Measurements from ENCODE around the gene KCNQ1OT1.

Gene KCNQ1OT1

DNA sequence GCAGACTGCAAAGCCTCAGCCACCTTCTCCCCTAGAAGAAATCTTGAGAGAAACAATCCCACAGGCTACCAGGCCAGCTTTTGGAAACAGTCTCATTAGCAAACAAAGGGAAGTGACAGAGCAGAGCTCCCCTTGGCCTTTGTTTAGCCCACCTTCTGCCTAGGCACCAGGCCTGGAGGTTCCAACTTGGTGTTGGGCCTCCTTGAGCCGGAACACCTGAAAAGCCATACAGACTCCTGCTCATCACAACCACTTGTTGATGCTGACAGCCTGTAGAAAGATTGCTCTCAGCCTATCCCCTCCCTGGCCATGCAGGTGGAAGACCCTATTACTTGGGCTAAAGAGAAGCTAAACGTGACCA, 26.6 kb downstream of the KCNQ1OT1 start:
- TF ChIP-seq, protein P1, sequence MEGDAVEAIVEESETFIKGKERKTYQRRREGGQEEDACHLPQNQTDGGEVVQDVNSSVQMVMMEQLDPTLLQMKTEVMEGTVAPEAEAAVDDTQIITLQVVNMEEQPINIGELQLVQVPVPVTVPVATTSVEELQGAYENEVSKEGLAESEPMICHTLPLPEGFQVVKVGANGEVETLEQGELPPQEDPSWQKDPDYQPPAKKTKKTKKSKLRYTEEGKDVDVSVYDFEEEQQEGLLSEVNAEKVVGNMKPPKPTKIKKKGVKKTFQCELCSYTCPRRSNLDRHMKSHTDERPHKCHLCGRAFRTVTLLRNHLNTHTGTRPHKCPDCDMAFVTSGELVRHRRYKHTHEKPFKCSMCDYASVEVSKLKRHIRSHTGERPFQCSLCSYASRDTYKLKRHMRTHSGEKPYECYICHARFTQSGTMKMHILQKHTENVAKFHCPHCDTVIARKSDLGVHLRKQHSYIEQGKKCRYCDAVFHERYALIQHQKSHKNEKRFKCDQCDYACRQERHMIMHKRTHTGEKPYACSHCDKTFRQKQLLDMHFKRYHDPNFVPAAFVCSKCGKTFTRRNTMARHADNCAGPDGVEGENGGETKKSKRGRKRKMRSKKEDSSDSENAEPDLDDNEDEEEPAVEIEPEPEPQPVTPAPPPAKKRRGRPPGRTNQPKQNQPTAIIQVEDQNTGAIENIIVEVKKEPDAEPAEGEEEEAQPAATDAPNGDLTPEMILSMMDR (IDR thresholded peaks at IDR 0.05; ENCODE audit: low read depth, low read length) = no peak
- no peak for DNase-seq (ENCODE audit: extremely low read depth, low read depth)

DNA sequence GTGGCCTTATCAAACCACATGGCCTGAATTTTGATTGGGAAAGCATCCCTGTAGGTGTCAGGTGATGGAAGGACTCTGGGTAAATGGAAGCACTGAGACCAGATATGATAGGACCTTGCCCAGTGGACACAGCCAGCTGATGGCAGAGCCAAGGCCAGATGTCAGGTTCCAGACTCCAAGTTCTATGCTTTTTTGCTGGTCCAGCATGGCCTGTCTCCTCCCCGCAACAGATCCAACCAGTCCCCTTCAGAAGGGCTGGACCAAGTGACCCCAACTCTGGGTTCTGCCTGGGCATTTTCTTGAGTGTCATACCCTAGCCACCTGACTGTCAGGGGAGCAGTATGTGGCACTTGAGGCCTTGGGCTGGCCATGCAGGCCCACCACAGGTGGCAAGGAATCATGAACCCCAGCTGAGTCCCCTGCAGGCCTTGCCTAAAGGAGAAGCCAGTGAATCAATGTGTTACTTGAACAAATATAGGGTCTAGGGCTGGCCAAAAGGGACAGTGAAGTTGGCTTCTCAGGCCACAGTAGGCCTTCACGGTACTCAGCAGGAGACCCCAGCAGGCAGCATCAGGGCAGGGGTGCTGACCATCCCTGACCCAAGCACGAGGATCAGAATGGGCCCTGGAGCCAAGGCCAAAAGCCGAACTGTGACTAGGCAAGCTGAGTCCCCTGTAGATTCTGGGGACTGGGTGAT, 27.1 kb downstream of the KCNQ1OT1 start:
- TF ChIP-seq, protein P1 (IDR thresholded peaks at IDR 0.05; ENCODE audit: low read depth, low read length) = no peak
- no peak for DNase-seq (ENCODE audit: extremely low read depth, low read depth)

DNA sequence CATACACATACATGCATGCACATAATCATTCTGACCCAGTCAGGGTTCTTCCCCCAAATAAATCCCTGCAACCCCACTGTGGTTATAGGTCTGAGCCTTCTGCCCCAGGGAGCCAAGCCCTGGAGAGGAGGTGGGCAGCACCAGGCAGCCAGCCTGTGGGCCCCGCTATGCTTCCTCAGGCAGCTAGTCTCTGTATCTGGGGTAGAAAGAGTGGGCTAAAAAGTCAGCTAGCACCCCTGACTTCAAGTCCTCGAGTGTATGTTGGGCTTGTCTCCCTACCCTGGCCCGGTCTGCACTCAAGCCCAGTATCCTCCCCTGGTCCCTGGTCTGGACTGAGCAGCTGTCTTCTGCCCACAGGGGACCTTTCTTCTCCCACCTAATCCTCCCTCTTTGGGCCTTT, 28.0 kb downstream of the KCNQ1OT1 start:
- DNase-seq (ENCODE audit: extremely low read depth, low read depth) = no peak

DNA sequence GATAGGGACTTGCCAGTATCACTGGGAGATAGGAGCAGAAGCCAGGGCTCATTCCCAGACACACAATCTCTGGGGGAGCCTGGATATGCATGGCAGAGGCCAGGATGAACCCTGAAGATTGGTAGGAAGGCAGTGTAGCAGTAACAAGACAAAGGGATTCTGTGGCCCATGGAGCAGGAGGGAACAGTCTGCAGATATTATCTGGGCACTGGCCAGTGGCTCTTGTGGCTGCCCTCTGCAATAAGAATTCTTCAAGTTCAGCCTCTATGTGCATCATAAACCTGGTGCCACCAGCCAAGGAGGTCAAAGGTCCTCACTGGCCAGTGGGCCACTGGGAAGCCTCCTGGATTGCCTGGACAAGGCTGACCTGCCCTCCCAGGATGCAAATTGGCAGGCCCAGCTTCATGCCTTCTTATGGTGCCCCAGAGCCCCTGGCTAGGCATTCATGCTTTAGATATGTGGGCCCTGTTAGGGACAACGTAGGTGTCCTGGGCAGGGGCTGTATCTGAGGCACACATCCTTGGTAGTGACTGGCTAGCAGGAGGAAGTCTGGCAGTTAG, 29.2 kb downstream of the KCNQ1OT1 start:
- no peak for DNase-seq (ENCODE audit: extremely low read depth, low read depth)

More for the DNA sequence above, 28.0 kb downstream of the KCNQ1OT1 start:
- TF ChIP-seq, protein P1 (IDR thresholded peaks at IDR 0.05; ENCODE audit: low read depth, low read length) = no peak

DNA sequence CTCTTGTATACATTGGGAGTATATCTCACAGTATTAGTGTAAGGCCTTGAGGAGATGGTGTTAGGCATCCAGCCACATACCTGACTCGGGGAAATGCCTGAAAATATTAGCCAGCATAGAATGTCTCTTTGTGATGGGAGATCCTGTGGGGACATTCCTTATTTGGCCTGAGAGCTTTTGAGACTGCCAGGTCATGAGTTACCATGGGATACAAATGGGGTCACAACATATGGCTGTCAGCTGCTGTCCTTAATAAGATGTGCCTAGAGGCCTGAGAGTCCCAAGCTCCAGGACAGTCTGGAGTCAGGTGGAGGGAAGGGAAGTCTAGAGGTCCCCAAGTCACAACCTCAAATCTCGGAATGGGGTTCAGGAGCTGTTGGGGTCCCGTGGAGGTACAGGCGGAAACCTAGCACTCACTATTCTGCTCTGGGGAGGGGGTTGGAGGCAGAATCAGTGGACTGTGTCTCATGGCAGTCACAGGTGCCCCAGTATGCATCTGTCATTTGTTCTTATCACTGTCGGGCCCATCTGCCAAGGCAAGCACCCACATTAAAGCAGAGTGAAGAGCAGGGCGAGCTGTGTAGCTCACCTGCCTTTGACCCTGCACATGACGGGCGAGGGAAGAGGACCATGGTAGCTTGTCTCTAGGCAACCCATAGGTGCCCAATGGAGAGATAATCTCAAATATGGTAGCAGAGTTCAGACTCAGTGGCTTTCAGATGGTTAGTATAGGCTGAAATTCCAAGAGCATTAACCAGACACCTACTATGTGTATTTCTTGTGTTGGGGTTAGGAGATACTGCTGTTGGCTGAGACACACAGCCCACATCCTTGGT, 29.9 kb downstream of the KCNQ1OT1 start:
- DNase-seq (ENCODE audit: extremely low read depth, low read depth) = no peak
- TF ChIP-seq, protein P1 (IDR thresholded peaks at IDR 0.05; ENCODE audit: low read depth, low read length) = no peak

More for the DNA sequence above, 29.2 kb downstream of the KCNQ1OT1 start:
- TF ChIP-seq, protein P1 (IDR thresholded peaks at IDR 0.05; ENCODE audit: low read depth, low read length) = no peak

DNA sequence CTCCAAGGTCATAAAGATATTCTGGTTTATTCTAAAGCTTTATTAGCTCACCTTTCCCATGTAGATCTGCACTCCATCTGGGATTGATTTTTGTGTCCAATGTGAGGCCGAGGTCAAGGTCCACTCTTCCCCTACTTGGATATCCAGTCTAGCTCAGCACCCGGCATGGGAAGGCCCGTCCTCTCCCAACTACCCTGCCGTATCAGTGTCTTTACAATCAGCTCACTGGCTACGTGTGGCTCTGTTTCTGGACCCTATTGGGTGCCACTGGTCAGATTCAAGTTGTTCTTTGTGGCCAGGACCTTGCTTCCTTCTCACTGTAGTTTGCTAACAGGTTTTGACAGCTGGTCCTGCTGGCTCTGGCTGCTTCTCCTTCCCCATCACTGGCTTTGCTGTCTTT, 30.9 kb downstream of the KCNQ1OT1 start:
- TF ChIP-seq, protein P1 (IDR thresholded peaks at IDR 0.05; ENCODE audit: low read depth, low read length) = no peak
- no peak for DNase-seq (ENCODE audit: extremely low read depth, low read depth)

DNA sequence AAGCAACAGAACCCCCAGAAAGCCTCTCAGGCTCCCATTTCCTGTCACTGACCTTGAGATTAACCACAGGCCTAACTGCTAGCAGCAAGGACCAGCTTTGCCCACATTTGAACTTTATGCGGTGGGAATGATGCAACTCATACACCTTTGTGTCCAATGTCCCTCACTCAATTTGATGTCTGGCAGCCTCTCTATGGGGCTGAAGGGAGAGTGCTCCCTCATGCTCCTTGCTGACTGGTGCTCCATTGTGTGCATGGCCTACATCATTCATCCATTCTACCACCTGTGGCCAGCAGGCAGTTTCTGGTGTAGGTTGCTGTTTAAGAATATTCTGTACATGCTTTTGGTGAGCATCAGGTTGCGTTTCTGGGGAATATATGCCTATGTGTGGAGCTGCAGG, 31.9 kb downstream of the KCNQ1OT1 start:
- TF ChIP-seq, protein P1 (IDR thresholded peaks at IDR 0.05; ENCODE audit: low read depth, low read length) = no peak
- no peak for DNase-seq (ENCODE audit: extremely low read depth, low read depth)

All from AG09319 (cell line).